ENCODE data around the gene MYH7.
"Not testable (repeated sequence)": the region's sequence is repeated elsewhere in the genome, so short reads cannot be mapped to it uniquely, and the experiment has no call there.

The MYH7 gene

GRCh38 chr14:23430016-23430722 is 5.3 kb downstream of the MYH7 start:
- no peak for DNase-seq

DNA sequence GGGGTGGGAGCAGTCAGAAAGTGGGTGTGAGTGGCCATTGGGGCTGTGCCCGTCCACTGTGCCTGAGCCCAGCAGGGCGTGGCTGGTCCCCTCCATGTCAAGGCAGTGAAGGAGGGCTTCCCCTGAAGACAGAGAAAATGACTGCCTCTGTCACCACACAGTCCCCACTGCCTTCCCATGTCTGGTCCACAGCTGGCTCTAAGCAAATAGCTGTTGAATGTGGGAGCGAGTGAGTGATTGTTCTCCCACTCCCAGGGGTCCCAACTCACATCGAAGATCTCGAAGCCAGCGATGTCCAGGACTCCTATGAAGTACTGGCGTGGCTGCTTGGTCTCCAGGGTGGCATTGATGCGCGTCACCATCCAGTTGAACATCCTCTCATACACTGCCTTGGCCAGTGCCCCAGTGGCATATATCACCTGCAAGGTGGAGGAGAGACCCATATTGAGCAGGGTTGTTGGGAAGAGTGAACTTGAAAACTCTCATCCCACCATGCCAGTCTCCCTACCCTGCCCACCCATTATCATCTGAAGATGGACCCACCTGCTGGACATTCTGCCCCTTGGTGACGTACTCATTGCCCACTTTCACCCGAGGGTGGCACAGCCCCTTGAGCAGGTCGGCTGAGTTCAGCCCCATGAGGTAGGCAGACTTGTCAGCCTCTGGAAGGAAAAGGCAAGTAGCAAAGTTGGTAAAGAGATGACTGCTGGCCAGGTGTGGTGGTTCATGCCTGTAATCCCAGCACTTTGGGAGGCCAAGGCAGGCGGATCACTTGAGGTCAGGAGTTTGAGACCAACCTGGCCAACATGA is 6.6 kb downstream of the MYH7 start:
- DNase-seq = no peak

DNA sequence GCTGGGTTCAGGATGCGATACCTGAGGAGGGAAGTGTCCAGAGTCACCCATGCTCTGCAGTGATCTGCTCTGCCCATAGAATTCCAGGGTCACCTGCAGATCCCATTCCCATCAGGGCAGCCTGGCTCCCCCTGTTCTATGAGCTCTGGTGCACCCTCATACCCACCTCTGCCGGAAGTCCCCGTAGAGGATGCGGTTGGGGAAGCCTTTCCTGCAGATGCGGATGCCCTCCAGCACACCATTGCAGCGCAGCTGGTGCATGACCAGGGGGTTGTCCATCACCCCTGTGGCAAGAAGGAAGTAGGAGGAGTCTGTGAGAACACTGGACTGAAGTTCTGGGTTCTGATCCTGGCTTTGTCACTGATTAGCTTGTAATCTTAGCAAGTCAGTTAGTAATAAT is 9.7 kb downstream of the MYH7 start:
- DNase-seq = not testable (repeated sequence)

- no peak for DNase-seq
Observed at GRCh38 chr14:23425169-23425568, 10.3 kb downstream of the MYH7 start.

GRCh38 chr14:23423657-23424056 is 11.8 kb downstream of the MYH7 start:
- no peak for DNase-seq

DNA sequence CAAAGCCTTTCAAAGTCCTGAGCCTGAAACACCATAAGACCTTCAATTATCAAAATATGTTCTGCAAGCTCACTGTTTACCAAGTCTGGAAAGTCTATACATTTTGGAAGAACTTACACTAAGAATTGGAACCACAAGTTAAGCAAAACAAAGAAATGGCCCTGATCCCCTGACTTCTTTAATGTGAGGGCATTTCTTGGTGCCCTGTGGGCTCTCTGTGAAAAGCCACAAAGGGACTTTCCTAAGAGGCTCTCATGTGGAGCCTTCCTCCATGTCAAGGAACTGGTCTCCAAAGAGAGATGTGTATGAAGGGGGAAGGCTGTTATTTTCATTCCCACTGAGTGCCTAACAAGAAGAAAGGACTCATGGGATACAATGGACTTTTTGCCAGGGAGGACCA is 13.9 kb downstream of the MYH7 start:
- no peak for DNase-seq

- DNase-seq = not testable (repeated sequence)
Observed at GRCh38 chr14:23419646-23420045, 15.8 kb downstream of the MYH7 start.

GRCh38 chr14:23418021-23418420 is 17.4 kb downstream of the MYH7 start:
- DNase-seq = no peak

- not testable (repeated sequence) for DNase-seq
Observed at GRCh38 chr14:23417269-23417668, 18.2 kb downstream of the MYH7 start.

DNA sequence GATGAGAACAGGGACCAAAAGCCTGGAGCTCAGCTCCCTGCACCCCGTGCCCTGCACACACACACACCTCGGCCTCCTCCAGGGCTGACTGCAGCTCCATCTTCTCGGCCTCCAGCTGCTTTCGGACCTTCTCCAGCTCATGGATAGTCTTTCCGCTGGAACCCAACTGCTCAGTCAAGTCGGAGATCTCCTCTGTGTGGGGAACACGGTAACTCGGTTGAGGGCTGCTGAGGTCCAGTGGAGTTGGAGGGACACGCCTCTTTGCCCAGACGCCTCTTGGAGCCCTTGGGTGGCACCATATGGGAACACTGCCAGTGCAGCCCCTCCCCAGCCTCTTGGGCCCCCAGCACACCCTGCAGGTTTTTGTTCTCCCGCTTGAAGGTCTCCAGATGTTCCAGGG is 18.7 kb downstream of the MYH7 start:
- no peak for DNase-seq

GRCh38 chr14:23415821-23416778 is 19.4 kb downstream of the MYH7 start:
- no peak for DNase-seq

DNA sequence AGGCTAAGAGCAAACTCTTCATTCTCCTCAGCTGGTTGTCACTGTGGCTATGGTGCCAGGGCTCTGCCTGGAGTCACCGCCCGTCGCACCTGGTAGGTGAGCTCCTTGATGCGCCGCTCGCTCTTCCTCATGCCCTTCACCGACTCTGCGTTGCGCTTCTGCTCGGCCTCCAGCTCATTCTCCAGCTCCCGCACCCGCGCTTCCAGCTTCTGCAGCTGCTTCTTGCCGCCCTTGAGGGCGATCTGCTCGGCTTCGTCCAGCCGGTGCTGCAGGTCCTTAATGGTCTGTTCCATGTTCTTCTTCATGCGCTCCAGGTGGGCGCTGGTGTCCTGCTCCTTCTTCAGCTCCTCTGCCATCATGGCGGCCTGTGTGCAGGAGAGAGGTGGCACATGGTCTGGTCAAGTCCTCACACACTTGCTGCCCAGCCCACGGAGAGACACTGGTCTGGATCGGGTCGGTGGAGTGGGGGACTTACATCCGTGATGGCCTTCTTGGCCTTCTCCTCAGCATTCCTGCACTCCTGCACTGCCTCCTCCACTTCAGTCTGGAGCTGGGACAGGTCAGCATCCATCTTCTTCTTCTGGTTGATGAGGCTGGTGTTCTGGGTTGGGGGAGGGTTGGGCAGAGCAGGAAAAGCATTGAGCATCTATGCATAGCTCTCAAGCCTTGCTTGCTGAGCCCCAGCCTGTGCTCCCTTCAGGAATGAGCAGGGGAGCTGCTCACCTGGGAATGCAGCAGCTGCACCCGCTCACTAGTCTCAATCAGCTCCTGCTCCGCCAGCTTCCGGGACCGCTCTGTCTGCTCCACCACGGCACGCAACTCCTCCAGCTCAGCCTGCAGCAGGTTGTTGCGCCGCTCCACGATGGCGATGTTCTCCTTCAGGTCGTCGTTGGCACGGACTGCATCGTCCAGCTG is 20.3 kb downstream of the MYH7 start:
- DNase-seq = no peak

GRCh38 chr14:23414254-23414653 is 21.2 kb downstream of the MYH7 start:
- DNase-seq = no peak

DNA sequence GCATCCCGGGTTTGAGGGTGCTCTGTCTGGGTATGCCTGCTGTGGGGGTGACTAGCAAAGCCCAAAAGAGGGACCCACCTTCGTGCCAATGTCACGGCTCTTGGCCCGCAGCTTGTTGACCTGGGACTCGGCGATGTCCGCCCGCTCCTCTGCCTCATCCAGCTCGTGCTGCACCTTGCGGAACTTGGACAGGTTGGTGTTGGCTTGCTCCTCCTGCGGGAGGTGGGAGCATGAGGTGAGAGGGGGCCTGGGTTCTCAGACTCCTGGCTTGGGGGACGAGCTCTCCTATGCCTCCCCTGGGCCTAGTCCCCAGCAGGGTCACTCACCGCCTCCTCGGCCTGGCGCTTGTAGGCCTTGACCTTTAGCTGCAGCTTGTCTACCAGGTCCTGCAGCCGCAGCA is 21.8 kb downstream of the MYH7 start:
- no peak for DNase-seq

GRCh38 chr14:23411563-23412525 is 23.6 kb downstream of the MYH7 start:
- DNase-seq = no peak

GRCh38 chr14:23409966-23410635 is 25.4 kb downstream of the MYH7 start:
- DNase-seq = no peak

DNA sequence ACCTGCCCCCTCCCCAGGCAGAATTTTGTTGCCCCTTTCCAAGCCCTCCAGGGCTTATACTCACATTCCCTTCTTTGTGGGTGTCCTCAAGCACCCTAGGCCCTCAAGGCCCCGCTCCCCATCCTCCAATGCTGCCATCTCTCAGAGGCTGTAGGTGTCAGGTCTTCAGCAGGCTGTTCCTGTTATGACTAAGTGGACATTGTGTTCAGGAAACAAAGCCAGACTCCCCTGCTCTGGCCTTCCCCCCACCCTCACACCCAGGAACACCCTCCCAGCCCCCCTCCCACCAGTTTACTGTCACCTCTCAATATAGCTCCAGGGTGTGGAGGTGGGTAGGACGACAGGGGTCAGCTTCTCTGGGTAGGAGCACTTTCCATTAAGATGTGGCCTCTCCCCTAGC is 26.0 kb downstream of the MYH7 start:
- DNase-seq = no peak

DNA sequence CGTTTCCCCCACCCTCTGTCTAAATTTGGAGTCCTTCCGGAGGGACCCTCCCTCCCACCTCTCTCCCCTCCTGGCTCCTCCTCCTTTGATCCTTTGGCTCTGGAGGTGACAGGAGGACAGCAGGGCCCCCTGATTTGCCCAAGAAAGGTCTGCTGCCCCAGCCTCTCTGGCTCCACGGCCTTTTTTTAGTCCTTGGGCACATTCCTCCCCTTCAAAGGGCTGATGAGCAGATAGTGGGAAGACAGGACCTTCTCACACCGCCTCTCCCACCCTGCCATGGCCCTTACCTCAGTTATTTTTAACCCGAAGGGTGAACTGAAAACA is 27.2 kb downstream of the MYH7 start:
- DNase-seq = no peak

DNA sequence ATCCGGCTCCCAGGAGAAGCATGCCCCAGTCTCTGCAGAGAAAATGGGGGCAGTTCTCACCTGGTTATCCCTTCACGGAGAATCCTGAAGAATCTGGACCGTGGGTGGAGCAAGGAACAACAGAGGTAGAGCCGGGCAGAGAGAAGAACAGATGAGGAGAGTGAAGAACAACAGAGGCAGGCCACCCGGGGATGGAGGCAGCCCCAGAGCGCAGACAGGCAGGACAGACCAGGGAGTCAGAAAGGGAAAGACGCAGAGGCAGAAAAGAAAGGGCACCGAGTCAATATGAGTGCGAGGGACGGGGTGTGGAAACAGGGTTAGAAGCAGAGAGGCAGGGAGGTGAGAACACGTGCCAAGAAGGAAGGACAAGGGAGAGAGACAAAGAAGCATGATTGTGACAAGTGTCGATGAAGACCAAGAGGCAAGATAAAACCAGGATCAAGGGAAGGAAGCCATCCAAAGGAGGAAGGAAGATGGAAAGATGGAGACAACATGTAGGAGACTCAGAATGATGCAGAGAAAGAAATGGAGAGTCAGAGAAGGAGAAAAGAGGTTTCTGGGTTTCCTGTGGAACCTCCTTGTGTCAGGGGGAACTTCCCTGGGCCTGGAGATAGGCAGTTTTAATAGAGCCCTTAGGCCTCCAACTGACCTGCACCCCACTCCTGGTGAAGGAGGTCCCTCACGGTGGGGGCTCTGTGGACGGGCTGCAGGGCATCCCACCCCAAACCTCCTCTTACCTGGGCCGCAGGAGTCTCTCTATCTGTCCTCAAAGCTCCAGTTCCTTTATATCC is 27.7 kb downstream of the MYH7 start, which contains the start of gene MYH6:
MYH6 (minus strand) TSS at position 758 of the 791 bp plus-strand sequence. CDS start 1,050 bp downstream, outside the sequence.
- DNase-seq = no peak

Data from COR-L47 (cell line).